GM23338 (cell line): ENCODE measurements around the gene CD83. TPM values are rescaled to one million over a fixed set of nuclear protein-coding genes. Genes with fewer than 3 reads are reported as not detected.

Experiments used
- ATAC-seq: fragments of 200-7000 bp; cut with Tn5 transposase; 3 replicates; pipeline ENCODE4 v1.9.1; 2020
- DNase-seq: peaks from one replicate; pipeline ENCODE4 v3.0.0-alpha.2; 2015; ENCODE audit warnings: low spot score
- H2AFZ ChIP-seq: fragments of 200-600 bp; sonication (generic); 2 replicates; pipeline ENCODE4 v1.8.0; 2016; ENCODE audit warnings: antibody characterized with exemption, mild to moderate bottlenecking, moderate library complexity
- H3F3A ChIP-seq: fragments of 200-600 bp; sonication (generic); replicated peaks from 2 replicates; pipeline ENCODE4 v1.8.0; 2017; ENCODE audit warnings: antibody characterized with exemption, mixed run types, low read depth
- H3K27ac ChIP-seq: fragments of 200-600 bp; sonication (generic); 2 replicates; pipeline ENCODE4 v1.6.1; 2016; ENCODE audit warnings: low read depth
- H3K27me3 ChIP-seq: fragments of 200-600 bp; sonication (generic); 2 replicates; pipeline ENCODE4 v1.8.0; 2016; ENCODE audit warnings: mild to moderate bottlenecking, mixed run types, moderate library complexity; ENCODE audit not compliant: insufficient read depth
- H3K36me3 ChIP-seq: fragments of 200-600 bp; sonication (generic); 2 replicates; pipeline ENCODE4 v1.8.0; 2016; ENCODE audit warnings: mild to moderate bottlenecking; ENCODE audit not compliant: insufficient read depth
- H3K4me1 ChIP-seq: fragments of 200-600 bp; sonication (generic); 2 replicates; pipeline ENCODE4 v1.8.0; 2016; ENCODE audit warnings: mild to moderate bottlenecking, moderate library complexity; ENCODE audit not compliant: insufficient read depth
- H3K4me2 ChIP-seq: fragments of 200-600 bp; sonication (generic); 2 replicates; pipeline ENCODE4 v1.7.1; 2017; ENCODE audit warnings: mixed run types
- H3K4me3 ChIP-seq: fragments of 200-600 bp; sonication (generic); 2 replicates; pipeline ENCODE4 v1.6.1; 2016; ENCODE audit warnings: mixed run types
- H3K79me2 ChIP-seq: fragments of 200-600 bp; sonication (generic); replicated peaks from 2 replicates; pipeline ENCODE4 v1.8.0; 2017; ENCODE audit warnings: mild to moderate bottlenecking; ENCODE audit not compliant: insufficient read depth
- H3K9me2 ChIP-seq: fragments of 200-600 bp; sonication (generic); 2 replicates; pipeline ENCODE4 v1.8.0; 2017; ENCODE audit not compliant: insufficient read depth
- H4K20me1 ChIP-seq: fragments of 200-600 bp; sonication (generic); replicated peaks from 2 replicates; pipeline ENCODE4 v1.8.0; 2017; ENCODE audit warnings: mild to moderate bottlenecking; ENCODE audit not compliant: insufficient read depth
- H3K27ac Mint-ChIP-seq: 2 replicates; pipeline ENCODE4 v1.8.0; 2020; ENCODE audit warnings: inconsistent platforms, mild to moderate bottlenecking, moderate library complexity, mixed read lengths
- H3K27me3 Mint-ChIP-seq: 3 replicates; pipeline ENCODE4 v1.8.0; 2022; ENCODE audit warnings: low read depth, mild to moderate bottlenecking, moderate library complexity, mixed read lengths, inconsistent platforms; ENCODE audit not compliant: insufficient read depth, poor library complexity
- H3K36me3 Mint-ChIP-seq: 3 replicates; pipeline ENCODE4 v1.8.0; 2021; ENCODE audit warnings: low read depth, mild to moderate bottlenecking, inconsistent platforms, moderate library complexity, mixed read lengths
- H3K4me1 Mint-ChIP-seq: 3 replicates; pipeline ENCODE4 v1.8.0; 2020; ENCODE audit warnings: mild to moderate bottlenecking, inconsistent platforms, mixed read lengths
- H3K4me3 Mint-ChIP-seq: 3 replicates; pipeline ENCODE4 v1.8.0; 2021; ENCODE audit warnings: moderate library complexity, mild to moderate bottlenecking, inconsistent platforms, mixed read lengths
- H3K9me3 Mint-ChIP-seq: 3 replicates; pipeline ENCODE4 v1.8.0; 2020; ENCODE audit warnings: moderate library complexity, mild to moderate bottlenecking, inconsistent platforms, mixed read lengths
- CREB1 ChIP-seq: fragments of 250-450 bp; sonication (Bioruptor Pico); IDR thresholded peaks from 2 replicates; pipeline ENCODE4 v1.5.0; 2020; ENCODE audit warnings: low read depth, mild to moderate bottlenecking, moderate library complexity
- EZH2 ChIP-seq: fragments of 200-600 bp; sonication (generic); IDR thresholded peaks from one replicate; pipeline ENCODE4 v1.8.0; 2017; ENCODE audit warnings: antibody characterized with exemption, mild to moderate bottlenecking, low read depth; ENCODE audit not compliant: unreplicated experiment
- EZH2phosphoT487 ChIP-seq: fragments of 200-600 bp; sonication (generic); IDR thresholded peaks from one replicate; pipeline ENCODE4 v1.8.1; 2018; ENCODE audit warnings: antibody characterized with exemption; ENCODE audit not compliant: unreplicated experiment
- JUNB ChIP-seq: IDR thresholded peaks from one replicate; pipeline ENCODE4 v1.6.1; 2016; ENCODE audit warnings: antibody characterized with exemption; ENCODE audit not compliant: unreplicated experiment
- NANOG ChIP-seq: IDR thresholded peaks from 2 replicates; pipeline ENCODE4 v1.6.1; 2016; ENCODE audit warnings: antibody characterized with exemption, borderline replicate concordance
- POLR2AphosphoS5 ChIP-seq: IDR thresholded peaks from 2 replicates; pipeline ENCODE4 v1.6.1; 2016; ENCODE audit warnings: antibody characterized with exemption, low read depth
- STAT1 ChIP-seq: IDR thresholded peaks from one replicate; pipeline ENCODE4 v1.6.1; 2016; ENCODE audit warnings: antibody characterized with exemption; ENCODE audit not compliant: unreplicated experiment
- ZNF114 ChIP-seq: fragments of 250-450 bp; sonication (Bioruptor Pico); IDR thresholded peaks from 2 replicates; pipeline ENCODE4 v1.5.0; 2020; ENCODE audit warnings: mild to moderate bottlenecking, moderate library complexity
- polyA plus RNA-seq: library from polyadenylated mRNA; unstranded; fragments of >200 nt; fragmentation: Nextera tagmentation; extraction: Ambion mirVana; gene quantifications from 2 replicates; pipeline ENCODE4 v1.2.1, GENCODE V29; 2016
- total RNA-seq: library from RNA; depleted of rRNA; stranded (reverse); fragments of >200 nt; shearing (Covaris generic); gene quantifications from 2 replicates; pipeline ENCODE4 v1.2.3, GENCODE V29; 2014
- TF ChIP-seq, protein P1 (sequence below): fragments of 250-450 bp; sonication (Bioruptor Pico); IDR thresholded peaks from 2 replicates; pipeline ENCODE4 v1.5.0; 2020; ENCODE audit warnings: mild to moderate bottlenecking, moderate library complexity
- TF ChIP-seq, protein P2 (sequence below), 2 experiments: fragments of 200-600 bp in 1 of 2; sonication (generic) in 1 of 2; conservative IDR thresholded peaks; 2 replicates each; pipeline versions ENCODE4 v1.5.1 to v1.6.1; 2016 to 2017; ENCODE audit warnings: antibody characterized with exemption in 2 of 2, low read depth in 2 of 2, mild to moderate bottlenecking in 2 of 2, moderate library complexity in 1 of 2
- TF ChIP-seq, protein P3 (sequence below): IDR thresholded peaks from one replicate; pipeline ENCODE4 v1.6.1; 2018; ENCODE audit warnings: antibody characterized with exemption; ENCODE audit not compliant: unreplicated experiment
- TF ChIP-seq, protein P4 (sequence below): IDR thresholded peaks from 2 replicates; pipeline ENCODE4 v1.6.1; 2016; ENCODE audit warnings: antibody characterized with exemption

CD83 gene
- total and polyA plus RNA-seq, 2 experiments from 2014 or later = 8.1 to 13.2 TPM

- TF ChIP-seq STAT1 (no peak), EZH2 (no peak), EZH2phosphoT487 (no peak), JUNB (no peak)
- TF ChIP-seq, protein P1, sequence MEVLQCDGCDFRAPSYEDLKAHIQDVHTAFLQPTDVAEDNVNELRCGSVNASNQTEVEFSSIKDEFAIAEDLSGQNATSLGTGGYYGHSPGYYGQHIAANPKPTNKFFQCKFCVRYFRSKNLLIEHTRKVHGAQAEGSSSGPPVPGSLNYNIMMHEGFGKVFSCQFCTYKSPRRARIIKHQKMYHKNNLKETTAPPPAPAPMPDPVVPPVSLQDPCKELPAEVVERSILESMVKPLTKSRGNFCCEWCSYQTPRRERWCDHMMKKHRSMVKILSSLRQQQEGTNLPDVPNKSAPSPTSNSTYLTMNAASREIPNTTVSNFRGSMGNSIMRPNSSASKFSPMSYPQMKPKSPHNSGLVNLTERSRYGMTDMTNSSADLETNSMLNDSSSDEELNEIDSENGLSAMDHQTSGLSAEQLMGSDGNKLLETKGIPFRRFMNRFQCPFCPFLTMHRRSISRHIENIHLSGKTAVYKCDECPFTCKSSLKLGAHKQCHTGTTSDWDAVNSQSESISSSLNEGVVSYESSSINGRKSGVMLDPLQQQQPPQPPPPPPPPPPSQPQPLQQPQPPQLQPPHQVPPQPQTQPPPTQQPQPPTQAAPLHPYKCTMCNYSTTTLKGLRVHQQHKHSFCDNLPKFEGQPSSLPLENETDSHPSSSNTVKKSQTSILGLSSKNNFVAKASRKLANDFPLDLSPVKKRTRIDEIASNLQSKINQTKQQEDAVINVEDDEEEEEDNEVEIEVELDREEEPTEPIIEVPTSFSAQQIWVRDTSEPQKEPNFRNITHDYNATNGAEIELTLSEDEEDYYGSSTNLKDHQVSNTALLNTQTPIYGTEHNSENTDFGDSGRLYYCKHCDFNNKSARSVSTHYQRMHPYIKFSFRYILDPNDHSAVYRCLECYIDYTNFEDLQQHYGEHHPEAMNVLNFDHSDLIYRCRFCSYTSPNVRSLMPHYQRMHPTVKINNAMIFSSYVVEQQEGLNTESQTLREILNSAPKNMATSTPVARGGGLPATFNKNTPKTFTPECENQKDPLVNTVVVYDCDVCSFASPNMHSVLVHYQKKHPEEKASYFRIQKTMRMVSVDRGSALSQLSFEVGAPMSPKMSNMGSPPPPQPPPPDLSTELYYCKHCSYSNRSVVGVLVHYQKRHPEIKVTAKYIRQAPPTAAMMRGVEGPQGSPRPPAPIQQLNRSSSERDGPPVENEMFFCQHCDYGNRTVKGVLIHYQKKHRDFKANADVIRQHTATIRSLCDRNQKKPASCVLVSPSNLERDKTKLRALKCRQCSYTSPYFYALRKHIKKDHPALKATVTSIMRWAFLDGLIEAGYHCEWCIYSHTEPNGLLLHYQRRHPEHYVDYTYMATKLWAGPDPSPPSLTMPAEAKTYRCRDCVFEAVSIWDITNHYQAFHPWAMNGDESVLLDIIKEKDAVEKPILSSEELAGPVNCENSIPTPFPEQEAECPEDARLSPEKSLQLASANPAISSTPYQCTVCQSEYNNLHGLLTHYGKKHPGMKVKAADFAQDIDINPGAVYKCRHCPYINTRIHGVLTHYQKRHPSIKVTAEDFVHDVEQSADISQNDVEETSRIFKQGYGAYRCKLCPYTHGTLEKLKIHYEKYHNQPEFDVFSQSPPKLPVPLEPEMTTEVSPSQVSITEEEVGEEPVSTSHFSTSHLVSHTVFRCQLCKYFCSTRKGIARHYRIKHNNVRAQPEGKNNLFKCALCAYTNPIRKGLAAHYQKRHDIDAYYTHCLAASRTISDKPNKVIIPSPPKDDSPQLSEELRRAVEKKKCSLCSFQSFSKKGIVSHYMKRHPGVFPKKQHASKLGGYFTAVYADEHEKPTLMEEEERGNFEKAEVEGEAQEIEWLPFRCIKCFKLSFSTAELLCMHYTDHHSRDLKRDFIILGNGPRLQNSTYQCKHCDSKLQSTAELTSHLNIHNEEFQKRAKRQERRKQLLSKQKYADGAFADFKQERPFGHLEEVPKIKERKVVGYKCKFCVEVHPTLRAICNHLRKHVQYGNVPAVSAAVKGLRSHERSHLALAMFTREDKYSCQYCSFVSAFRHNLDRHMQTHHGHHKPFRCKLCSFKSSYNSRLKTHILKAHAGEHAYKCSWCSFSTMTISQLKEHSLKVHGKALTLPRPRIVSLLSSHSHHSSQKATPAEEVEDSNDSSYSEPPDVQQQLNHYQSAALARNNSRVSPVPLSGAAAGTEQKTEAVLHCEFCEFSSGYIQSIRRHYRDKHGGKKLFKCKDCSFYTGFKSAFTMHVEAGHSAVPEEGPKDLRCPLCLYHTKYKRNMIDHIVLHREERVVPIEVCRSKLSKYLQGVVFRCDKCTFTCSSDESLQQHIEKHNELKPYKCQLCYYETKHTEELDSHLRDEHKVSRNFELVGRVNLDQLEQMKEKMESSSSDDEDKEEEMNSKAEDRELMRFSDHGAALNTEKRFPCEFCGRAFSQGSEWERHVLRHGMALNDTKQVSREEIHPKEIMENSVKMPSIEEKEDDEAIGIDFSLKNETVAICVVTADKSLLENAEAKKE (CRISPR knock-in tag) = no peak
Measured at GRCh38 chr6:14130435-14131075, 13.0 kb downstream of the CD83 start (continued).

- no peaks in the 10 kb centered on the region for H3K36me3 ChIP-seq
- H3K4me1 ChIP-seq = peaks cover 30% of the 10 kb centered on the region
- H3F3A ChIP-seq = no peaks in the 10 kb centered on the region
- H3K27me3 ChIP-seq = no peaks in the 10 kb centered on the region
- no peak for DNase-seq
- H3K9me2 ChIP-seq = no peaks in the 10 kb centered on the region
- H2AFZ ChIP-seq = no peak overlapping the region
- peaks cover 28% of the 10 kb centered on the region for H3K4me1 Mint-ChIP-seq
- H3K36me3 Mint-ChIP-seq = no peaks in the 10 kb centered on the region
- no peak overlapping the region for H3K27ac Mint-ChIP-seq
- H3K9me3 Mint-ChIP-seq = no peaks in the 10 kb centered on the region
- H4K20me1 ChIP-seq = no peaks in the 10 kb centered on the region
- H3K79me2 ChIP-seq = 0 out of 2 replicates have a peak, but pooled peaks cover 5% of the 10 kb centered on the region
- H3K27me3 Mint-ChIP-seq = peaks cover 1% of the 10 kb centered on the region
- no peak overlapping the region for H3K4me3 Mint-ChIP-seq
- ATAC-seq = no peak
- no peak overlapping the region for H3K4me2 ChIP-seq
- no peak overlapping the region for H3K4me3 ChIP-seq
- no peak overlapping the region for H3K27ac ChIP-seq
- TF ChIP-seq EZH2 = no peak
- TF ChIP-seq CREB1 (CRISPR knock-in tag) = no peak
- TF ChIP-seq, protein P2, sequence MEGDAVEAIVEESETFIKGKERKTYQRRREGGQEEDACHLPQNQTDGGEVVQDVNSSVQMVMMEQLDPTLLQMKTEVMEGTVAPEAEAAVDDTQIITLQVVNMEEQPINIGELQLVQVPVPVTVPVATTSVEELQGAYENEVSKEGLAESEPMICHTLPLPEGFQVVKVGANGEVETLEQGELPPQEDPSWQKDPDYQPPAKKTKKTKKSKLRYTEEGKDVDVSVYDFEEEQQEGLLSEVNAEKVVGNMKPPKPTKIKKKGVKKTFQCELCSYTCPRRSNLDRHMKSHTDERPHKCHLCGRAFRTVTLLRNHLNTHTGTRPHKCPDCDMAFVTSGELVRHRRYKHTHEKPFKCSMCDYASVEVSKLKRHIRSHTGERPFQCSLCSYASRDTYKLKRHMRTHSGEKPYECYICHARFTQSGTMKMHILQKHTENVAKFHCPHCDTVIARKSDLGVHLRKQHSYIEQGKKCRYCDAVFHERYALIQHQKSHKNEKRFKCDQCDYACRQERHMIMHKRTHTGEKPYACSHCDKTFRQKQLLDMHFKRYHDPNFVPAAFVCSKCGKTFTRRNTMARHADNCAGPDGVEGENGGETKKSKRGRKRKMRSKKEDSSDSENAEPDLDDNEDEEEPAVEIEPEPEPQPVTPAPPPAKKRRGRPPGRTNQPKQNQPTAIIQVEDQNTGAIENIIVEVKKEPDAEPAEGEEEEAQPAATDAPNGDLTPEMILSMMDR (conservative IDR thresholded peaks at IDR 0.05; ENCODE audit: low read depth in 2 of 2) = no peak
- no peak for TF ChIP-seq STAT1
- TF ChIP-seq, protein P3, sequence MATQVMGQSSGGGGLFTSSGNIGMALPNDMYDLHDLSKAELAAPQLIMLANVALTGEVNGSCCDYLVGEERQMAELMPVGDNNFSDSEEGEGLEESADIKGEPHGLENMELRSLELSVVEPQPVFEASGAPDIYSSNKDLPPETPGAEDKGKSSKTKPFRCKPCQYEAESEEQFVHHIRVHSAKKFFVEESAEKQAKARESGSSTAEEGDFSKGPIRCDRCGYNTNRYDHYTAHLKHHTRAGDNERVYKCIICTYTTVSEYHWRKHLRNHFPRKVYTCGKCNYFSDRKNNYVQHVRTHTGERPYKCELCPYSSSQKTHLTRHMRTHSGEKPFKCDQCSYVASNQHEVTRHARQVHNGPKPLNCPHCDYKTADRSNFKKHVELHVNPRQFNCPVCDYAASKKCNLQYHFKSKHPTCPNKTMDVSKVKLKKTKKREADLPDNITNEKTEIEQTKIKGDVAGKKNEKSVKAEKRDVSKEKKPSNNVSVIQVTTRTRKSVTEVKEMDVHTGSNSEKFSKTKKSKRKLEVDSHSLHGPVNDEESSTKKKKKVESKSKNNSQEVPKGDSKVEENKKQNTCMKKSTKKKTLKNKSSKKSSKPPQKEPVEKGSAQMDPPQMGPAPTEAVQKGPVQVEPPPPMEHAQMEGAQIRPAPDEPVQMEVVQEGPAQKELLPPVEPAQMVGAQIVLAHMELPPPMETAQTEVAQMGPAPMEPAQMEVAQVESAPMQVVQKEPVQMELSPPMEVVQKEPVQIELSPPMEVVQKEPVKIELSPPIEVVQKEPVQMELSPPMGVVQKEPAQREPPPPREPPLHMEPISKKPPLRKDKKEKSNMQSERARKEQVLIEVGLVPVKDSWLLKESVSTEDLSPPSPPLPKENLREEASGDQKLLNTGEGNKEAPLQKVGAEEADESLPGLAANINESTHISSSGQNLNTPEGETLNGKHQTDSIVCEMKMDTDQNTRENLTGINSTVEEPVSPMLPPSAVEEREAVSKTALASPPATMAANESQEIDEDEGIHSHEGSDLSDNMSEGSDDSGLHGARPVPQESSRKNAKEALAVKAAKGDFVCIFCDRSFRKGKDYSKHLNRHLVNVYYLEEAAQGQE = no peak
- TF ChIP-seq ZNF114 (CRISPR knock-in tag) = no peak
- no peak for TF ChIP-seq EZH2phosphoT487
- no peak for TF ChIP-seq POLR2AphosphoS5
- no peak for TF ChIP-seq JUNB
- TF ChIP-seq, protein P4, sequence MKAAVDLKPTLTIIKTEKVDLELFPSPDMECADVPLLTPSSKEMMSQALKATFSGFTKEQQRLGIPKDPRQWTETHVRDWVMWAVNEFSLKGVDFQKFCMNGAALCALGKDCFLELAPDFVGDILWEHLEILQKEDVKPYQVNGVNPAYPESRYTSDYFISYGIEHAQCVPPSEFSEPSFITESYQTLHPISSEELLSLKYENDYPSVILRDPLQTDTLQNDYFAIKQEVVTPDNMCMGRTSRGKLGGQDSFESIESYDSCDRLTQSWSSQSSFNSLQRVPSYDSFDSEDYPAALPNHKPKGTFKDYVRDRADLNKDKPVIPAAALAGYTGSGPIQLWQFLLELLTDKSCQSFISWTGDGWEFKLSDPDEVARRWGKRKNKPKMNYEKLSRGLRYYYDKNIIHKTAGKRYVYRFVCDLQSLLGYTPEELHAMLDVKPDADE = no peak
- TF ChIP-seq NANOG = no peak
Measured at GRCh38 chr6:14131579-14131978, 14.0 kb downstream of the CD83 start.
